Kidney glomerular epithelial cell (primary cell): ENCODE data around the gene POLR1A.
"Not testable (repeated sequence)": the region's sequence is repeated elsewhere in the genome, so short reads cannot be mapped to it uniquely, and the experiment has no call there.

Source experiments
- DNase-seq: peaks from one replicate; lab custom pipeline; 2025; lab: John Stamatoyannopoulos, UW

POLR1A gene

DNA sequence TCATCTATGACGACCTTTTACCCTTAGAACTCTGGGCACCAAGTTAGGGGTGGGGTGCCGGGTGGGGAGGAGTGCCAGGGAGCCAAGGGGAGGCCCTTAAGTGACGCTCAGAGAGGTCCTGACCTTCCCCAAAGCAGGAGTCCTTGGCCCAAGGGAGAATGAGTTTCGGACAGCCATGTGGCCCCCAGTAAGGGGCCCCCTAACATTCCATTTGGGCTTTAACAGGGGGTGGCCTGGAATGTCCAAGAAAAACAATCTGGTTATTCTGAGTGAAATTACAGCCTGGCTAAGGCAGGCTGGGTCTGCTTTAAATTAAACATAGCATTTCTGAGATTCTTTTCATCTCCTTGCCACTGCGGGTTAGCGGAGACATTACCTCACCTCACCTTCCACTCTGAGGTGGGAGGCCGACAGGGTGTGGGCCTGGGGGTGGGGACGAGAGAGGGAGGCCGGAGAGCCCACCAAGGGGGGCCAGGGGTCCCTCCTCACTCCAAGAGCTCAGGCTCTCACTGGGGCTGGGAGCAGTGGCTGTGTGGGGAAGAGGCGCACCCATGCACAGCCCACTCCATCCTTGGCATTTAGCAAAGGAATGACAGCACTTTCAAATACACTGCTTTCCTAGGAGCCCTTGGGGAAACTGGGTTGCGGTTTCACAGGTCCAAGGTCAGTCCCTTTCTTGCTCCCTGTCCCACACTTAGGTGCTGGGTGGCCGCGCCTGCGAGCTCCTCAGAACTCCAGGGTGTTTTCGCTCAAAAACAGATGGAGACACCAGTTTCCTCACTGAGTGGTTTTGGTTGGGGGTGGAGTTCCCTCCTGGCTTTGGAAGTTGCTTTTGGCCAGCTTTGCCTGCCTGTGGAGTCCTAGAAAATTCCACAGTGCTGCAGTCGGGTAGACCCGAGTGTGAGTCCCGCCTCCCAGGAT is 107.4 kb downstream of the POLR1A start:
- peak; percentile 71 for DNase-seq

DNA sequence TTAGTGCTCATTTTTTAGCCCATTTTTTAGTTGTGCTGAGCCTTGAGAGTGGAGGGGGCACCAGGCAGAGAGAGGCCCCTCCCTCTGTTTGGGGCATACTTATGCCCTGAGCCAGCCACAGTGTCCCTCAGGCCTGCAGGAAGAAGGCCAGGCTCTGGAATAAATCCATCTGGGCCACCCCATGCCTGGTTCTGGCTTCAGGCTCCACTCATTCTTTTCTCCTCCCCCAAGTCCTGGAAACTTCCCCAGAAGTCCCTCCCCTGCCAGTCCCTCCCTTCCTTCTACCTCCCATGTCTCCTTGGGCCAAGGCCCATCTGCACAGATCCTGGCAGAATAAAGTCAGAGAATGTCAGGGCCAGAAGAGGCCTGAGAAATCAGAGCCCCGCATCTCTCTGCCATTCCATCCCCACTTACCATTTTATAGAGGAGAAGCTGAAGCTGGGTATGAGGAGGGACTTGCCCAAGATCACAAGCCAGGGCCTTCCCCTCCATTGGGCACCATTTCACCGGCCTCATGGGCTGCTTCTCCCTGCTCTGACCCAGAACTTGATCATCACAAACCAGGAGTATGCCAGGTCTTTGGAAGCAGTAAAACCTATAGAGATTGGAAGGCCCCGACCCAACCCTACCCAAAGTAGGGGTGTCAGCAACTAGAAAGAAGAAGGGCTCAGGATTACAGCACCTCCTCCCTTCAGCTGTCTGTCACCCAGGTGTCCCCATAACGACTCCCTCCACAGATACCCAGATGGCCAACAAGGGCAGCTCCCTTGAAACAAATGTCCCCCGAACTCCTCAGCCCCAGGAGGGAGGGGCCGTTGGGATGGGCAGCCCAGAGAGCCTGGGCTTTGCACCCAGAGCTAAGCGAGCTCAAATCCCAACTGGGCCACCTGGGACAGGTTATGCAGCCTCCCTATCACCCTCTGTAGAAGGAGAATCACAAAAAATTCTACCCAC is 108.4 kb downstream of the POLR1A start:
- no peak for DNase-seq

DNA sequence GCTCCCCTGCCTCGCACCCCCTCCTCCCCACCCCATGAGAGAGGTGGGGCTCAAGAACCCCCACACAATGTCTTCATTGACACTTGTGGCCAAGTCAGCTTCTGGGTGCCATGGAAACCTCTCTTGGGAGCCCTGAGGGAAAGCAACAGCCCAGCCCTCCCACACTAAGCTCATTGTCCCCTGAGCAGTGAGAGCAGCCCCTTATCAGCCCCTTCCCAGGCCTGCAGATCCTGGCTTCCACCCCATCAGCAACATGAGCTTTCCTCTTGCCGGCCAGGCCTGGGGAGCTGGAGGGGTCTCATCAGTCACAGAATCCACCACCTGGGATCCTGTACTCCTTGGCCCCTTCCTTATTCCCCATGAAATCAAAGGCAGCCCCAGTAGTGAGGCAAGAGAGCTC is 109.1 kb downstream of the POLR1A start:
- DNase-seq, result no peak

- no peak for DNase-seq
Measured at GRCh38 chr2:85995648-85996529, 109.8 kb downstream of the POLR1A start.

DNA sequence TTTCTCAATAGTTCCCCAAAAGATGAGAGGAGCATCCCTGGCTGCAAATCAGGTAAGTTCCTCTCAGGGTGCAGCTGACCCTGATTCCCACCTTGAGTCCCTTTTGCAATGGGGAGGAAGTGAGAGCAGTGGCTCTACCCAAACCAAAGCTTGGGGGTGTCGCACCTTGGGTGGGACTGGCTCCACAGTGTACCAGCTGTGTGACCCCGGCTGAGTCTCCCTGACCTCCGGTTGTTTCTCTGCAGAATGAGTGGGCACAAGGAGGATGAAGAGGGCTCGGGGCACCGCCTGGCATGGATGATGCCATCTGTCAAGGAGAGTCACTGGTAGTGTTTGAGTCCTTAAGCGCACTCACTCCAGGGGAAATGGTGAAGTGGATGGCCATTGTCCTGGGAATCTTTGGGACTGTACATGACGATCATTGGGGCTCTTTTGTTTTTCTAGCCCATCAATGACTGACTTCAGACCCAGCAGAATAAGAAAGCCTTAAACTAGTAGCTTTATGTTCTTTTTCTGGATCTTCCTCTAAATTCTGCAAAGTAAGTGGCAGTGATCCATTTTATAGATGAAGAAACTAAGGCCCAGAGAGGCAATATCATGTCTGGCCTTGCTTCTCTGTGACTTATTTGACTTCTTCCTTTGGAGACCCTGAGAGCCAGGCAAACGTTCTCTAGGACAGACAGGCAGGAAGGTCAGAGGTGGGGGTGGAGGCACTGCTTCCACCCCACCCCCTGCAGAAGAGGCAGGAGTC is 110.6 kb downstream of the POLR1A start:
- DNase-seq, result no peak

DNA sequence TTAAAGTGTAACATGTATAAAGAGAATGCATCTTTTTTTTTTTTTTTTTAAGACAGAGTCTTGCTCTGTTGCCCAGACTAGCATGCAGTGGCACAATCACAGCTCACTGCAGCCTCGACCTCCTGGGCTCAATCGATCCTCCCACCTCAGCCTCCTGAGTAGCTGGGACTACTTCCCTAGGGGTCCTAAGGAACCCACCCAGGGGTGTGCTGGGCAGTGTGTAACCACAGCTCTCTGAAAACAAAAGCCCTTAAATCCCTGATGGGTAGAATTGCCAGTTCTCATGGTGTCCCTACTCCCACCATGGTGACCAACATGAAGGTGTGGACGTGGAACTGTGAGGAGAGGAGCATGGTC is 111.3 kb downstream of the POLR1A start:
- no peak for DNase-seq

DNA sequence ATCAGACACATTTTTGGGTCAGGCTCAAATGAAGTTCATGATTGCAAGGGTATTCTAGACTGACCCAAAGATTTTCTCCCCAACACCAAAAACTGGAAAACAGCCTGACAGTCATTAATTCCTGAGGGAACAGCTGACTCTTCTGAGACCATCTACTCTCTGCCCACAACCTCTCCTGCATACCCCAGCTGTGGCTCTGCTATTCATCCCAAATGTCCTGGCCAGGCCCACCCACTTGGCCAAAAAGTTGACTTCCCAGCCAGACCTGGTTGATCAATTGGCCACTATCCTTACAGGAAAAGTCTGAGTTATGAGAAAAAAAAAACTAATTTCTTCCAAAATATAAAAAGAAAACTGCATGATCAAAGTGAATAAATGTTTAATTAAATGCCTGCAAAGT is 113.1 kb downstream of the POLR1A start:
- DNase-seq, result no peak

DNA sequence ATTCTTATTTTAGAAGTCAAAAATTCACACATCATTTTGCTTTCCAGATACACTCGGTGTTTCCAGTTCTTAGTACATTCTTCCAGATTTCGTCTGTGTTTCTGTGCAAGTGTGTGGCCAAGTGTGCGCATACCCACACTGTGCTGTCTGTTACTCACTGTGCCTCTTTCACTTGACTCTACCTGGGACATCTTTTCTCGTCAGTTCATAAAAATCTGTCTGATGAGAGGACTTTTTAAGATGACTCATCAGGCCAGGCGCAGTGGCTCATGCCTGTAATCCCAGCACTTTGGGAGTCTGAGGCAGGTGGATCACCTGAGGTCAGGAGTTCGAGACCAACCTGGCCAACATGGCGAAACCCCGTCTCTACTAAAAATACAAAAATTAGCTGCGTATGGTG is 113.6 kb downstream of the POLR1A start:
- DNase-seq, result not testable (repeated sequence)

DNA sequence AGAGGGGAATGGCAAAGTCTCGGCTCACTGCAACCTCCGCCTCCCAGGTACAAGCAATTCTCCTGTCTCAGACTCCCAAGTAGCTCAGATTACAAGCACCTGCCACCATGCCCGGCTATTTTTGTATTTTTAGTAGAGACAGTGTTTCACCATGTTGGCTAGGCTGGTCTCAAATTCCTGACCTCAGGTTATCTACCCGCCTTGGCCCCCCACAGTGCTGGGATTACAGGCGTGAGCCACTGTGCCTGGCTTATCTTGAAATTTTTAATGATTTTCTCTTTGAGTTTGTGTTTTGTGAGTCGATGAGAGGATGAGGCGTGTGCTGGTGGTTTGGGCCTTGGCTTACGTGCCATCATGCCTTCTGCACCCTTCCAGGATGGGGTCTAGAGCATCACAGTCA is 115.6 kb downstream of the POLR1A start:
- DNase-seq, result no peak

DNA sequence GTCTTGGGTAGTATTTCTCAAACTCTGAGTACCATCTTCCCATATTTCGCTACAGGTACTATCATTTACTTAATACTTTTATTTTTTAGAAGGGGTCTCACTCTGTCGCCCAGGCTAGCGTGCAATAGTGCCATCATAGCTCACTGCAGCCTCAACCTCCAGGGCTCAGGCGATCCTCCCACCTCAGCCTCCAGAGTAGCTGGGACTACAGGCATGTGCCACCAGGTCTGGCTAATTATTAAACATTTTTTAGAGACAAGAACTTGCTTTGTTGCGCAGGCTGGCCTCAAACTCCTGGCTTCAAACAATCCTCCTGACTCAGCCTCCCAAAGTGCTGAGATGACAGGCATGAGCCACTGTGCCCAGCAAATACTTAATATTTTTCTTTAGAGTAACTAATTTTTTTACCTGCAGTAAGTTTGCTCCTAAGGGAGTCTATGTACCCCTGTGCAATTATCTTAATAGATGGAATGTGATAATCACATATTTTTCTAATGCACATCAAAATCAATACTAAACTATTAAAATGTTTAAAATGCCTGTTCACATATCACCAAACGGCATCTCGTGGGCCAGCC is 116.3 kb downstream of the POLR1A start:
- DNase-seq, result no peak

DNA sequence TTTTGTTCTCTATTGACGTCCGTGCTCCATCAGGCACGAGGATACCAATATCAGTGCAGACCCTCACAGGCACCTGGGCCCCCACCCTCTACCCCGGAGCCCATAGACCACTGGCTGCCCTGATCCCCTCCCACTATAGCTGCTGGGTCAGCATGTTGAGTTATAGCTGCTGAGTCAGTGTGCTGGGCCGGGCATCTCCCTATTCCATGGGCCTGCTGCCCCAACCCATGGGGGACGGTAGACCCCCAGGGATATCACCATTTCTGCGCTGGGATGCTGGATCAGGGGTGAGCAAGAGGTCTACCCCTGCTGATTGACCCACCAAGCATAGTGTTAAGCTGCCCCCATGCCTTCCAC is 116.8 kb downstream of the POLR1A start:
- no peak for DNase-seq

DNA sequence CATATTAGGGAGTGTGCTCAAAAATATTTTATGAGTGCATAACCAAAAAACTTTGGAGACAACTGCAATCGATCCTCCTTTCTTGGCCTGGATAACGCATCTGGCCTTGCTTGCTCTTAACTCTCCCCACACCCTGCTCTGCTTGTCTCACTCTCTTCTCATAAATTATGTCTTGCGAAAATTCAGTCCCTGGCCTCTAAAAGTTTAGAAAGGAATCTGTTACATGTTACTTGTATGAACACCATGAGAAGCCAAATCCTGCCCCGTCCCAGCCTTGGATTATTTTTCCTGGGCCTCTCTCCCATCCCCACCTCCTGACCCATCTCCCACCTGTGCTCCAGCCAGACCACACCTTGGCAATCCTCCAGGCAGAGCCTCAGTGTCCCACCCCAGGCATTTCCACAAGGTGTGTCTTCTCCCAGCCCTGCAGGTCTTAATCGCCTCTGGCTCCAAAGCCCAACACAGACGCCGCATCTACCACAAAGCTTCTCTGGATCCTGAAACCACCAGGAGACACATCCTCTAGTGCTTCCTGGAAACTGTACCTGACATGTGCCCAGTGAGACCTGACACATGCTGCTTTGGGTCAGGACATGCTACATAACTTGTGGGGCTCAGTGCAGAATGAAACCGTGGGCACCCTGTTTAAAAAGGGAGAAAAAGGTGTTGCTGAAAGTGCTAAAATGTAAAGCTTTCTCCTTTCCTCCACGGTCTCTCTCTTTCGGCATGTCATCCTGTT is 117.3 kb downstream of the POLR1A start:
- DNase-seq, result no peak

GRCh38 chr2:85987266-85988174 is 118.2 kb downstream of the POLR1A start:
- DNase-seq, result no peak

- DNase-seq, result no peak
Measured at GRCh38 chr2:85986121-85986520, 119.6 kb downstream of the POLR1A start.

DNA sequence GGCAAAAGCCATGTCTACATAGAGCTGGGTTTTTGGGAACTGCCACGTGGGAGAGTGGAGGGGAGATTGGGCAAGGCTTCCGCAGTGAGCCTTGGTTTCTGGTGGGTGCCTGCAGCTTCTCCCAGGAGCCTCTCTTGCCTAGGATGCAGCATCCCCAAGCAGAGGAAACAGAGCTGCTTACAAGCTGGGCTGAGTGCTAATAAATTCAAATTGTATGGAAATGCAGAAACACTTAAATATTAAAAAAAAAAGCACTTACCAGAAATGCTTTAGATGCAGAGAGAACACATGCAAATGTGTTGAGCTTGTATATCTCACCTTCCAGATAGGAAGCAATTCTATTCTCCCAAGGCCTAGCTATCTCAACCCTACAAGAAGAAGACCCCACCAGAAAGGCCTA is 120.9 kb downstream of the POLR1A start:
- no peak for DNase-seq

- DNase-seq, result no peak
Measured at GRCh38 chr2:85983766-85984165, 121.9 kb downstream of the POLR1A start.

DNA sequence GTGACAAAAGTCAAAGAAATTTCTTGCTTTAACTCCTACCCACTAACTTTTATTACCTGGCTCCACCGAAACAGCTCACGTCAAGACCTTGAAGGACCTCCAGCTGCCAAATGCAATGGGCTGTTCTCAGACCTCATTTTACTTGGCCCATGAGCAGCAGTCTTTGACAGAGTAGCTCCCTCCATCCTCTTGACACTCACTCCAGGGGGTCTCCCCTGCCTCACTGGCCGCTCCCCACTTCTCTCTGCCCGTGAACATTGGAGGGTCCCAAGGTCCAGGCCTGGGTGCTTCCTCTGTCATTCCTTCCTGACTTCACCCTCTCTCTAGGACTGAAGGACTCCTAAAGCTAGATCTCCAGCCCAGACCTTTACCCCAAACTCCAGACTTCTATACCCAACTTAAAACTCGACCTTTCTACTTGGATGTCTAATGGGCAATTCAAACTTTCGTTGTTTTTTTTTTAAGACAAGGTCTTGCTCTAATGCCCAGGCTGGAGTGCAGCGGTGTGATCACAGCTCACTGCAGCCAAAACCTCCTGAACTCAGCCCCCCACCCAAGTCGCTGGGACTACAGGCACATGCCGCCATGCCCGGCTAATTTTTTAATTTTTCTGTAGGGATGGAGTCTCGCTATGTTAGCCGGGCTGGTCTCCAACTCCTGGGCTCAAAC is 124.0 kb downstream of the POLR1A start:
- DNase-seq, result no peak
